Measurements from ENCODE around the gene ZBTB44. TPM values are rescaled to one million over a fixed set of nuclear protein-coding genes. Genes with fewer than 3 reads are reported as not detected.

ZBTB44 gene
- total RNA-seq, 1 donor from 2014 or later, result 70.7 TPM

DNA sequence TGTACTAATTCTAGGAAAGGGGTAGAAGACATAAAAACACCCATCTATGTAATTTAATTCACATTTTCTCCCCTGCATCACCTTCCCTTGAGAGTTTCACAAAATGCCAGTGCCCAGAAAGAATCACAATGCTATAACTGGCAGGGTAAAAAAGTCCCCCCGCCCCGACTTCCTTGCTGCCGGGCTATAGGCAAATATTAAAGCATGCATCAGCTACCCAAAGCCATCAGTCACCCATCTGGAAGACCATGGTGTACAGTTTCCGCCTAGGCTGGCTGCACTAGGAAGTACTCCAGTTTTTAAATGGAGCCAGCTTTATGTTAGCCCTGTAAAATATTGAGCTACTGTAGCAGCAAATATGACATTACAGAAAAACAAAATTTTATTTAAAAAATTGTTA, 87.3 kb downstream of the ZBTB44 start:
- Histone ChIP-seq H3K27ac (no peak overlapping the region), H3K4me3 (no peak overlapping the region), H3K36me3 (no peaks in the 10 kb centered on the region), H3K4me1 (no peaks in the 10 kb centered on the region), H3K9me3 (no peaks in the 10 kb centered on the region), H3K27me3 (no peaks in the 10 kb centered on the region)
- TF ChIP-seq POLR2A (IDR thresholded peaks at IDR 0.05) (no peak), POLR2AphosphoS5 (IDR thresholded peaks at IDR 0.05; ENCODE audit: insufficient read depth in 1 of 2, low read depth in 1 of 2) (no peak)
- TF ChIP-seq, protein P1, sequence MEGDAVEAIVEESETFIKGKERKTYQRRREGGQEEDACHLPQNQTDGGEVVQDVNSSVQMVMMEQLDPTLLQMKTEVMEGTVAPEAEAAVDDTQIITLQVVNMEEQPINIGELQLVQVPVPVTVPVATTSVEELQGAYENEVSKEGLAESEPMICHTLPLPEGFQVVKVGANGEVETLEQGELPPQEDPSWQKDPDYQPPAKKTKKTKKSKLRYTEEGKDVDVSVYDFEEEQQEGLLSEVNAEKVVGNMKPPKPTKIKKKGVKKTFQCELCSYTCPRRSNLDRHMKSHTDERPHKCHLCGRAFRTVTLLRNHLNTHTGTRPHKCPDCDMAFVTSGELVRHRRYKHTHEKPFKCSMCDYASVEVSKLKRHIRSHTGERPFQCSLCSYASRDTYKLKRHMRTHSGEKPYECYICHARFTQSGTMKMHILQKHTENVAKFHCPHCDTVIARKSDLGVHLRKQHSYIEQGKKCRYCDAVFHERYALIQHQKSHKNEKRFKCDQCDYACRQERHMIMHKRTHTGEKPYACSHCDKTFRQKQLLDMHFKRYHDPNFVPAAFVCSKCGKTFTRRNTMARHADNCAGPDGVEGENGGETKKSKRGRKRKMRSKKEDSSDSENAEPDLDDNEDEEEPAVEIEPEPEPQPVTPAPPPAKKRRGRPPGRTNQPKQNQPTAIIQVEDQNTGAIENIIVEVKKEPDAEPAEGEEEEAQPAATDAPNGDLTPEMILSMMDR (IDR thresholded peaks at IDR 0.05), result no peak
- DNase-seq (ENCODE audit: extremely low spot score in 2 of 2), result no peak
- intact Hi-C loops (cut with DNase I), result no loop called here

DNA sequence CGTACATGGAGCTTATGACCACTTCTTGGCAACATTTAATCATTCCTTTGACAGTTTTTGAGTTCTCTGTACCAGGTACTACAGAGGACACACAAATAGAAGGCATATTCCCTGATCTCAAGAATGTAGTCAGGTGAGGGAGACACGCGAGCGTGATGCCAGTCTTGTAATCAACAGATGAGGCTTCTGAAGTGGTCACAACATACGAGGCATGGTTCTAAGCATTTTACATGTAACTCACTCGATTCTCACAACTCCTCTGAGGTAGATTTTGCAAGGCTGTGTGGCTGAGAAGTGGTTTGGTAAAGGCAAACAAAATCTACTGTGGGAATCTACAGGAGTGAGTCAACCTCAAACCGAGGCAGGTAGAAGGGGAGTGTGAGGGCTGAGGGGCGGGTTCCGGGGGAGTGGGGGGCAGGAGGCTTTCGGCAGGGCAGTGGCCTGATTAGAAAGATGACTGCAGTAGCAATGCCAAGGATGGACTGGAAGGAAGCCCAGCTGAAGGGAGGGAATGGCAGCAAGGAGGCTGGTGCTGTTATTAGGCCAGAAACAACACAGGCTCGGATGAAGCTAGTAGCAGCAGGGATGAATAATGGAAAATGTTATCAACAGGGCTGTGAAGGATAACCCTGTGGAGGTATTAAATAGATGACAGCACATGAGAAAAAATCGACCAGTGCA, 91.3 kb downstream of the ZBTB44 start:
- no peak overlapping the region for H3K27ac ChIP-seq
- intact Hi-C loops (cut with DNase I), result no loop called here
- TF ChIP-seq POLR2AphosphoS5 (IDR thresholded peaks at IDR 0.05; ENCODE audit: insufficient read depth in 1 of 2, low read depth in 1 of 2) (no peak), POLR2A (IDR thresholded peaks at IDR 0.05) (no peak)
- TF ChIP-seq, protein P1 (IDR thresholded peaks at IDR 0.05), result no peak

DNA sequence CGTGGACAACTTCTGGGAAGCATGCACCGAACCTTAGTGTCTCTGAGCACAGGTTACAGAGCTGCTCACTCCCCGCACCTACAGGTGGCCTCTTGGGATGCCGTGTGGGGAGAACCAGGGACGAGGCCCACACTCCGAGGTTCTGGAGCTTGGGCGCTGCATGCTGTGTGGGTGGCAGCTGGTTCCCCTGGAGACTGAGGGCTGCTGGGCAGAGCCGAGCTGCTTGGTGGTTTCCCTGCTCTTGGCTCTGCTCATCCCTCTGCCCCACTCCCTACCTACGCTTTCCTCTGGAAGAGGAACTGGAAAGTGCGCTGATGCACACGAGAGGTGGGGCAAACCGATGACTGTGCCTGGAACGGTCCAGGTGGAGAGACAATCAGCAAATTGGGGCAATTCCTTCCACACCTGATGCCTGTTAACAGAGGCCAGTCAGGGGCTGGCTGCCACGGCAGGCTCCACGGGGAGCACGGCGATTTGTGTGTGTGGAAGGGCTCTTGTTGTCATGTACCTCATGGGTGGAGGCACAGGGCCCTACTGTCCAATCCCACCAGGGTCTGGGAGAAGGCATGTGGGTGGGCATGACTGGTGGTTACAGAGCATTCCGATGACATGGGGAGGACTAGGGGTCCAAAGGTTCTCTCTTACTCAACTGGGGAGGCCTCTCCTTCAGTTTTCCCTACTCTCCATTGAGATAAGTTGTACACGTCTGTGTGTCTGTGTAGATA, 94.2 kb downstream of the ZBTB44 start:
- Histone ChIP-seq H3K36me3 (no peaks in the 10 kb centered on the region), H3K9me3 (no peaks in the 10 kb centered on the region), H3K27me3 (no peaks in the 10 kb centered on the region), H3K4me3 (no peak overlapping the region), H3K4me1 (no peaks in the 10 kb centered on the region), H3K27ac (no peak overlapping the region)
- no peak for DNase-seq (ENCODE audit: extremely low spot score in 2 of 2)
- intact Hi-C loops (cut with DNase I), result no loop called here
- no peak for TF ChIP-seq POLR2AphosphoS5 (IDR thresholded peaks at IDR 0.05; ENCODE audit: insufficient read depth in 1 of 2, low read depth in 1 of 2)
- TF ChIP-seq POLR2A (IDR thresholded peaks at IDR 0.05), result no peak
- TF ChIP-seq, protein P1 (IDR thresholded peaks at IDR 0.05), result no peak

More for the DNA sequence above, 91.3 kb downstream of the ZBTB44 start:
- Histone ChIP-seq H3K4me3 (no peak overlapping the region), H3K4me1 (no peaks in the 10 kb centered on the region), H3K9me3 (no peaks in the 10 kb centered on the region), H3K27me3 (no peaks in the 10 kb centered on the region), H3K36me3 (no peaks in the 10 kb centered on the region)
- DNase-seq (ENCODE audit: extremely low spot score in 2 of 2), result no peak

DNA sequence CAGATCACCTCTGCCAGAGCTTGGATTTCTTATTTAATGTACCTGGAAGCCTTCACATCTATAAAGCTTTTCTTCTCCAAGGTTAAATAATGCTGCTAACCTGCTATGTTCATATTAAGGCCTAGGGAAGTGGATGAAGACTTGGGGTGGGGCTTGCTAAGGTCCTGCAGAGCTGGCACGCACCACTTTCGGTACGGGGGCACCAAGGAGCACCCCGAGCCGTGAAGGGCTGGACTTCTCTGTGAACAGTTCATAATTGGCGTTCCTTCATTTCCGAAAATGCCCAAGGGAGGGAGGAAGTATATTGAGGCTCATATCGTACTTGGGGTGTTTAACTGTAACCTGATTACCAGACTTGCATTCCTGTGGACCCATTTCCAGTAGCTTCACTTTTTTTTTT, 95.6 kb downstream of the ZBTB44 start:
- no peak for DNase-seq (ENCODE audit: extremely low spot score in 2 of 2)
- TF ChIP-seq POLR2A (IDR thresholded peaks at IDR 0.05) (no peak), POLR2AphosphoS5 (IDR thresholded peaks at IDR 0.05; ENCODE audit: insufficient read depth in 1 of 2, low read depth in 1 of 2) (no peak)
- TF ChIP-seq, protein P1 (IDR thresholded peaks at IDR 0.05), result no peak
- no peak overlapping the region for H3K4me3 ChIP-seq
- no peaks in the 10 kb centered on the region for H3K36me3 ChIP-seq
- no peaks in the 10 kb centered on the region for H3K9me3 ChIP-seq
- intact Hi-C loops (cut with DNase I), result loop anchor here (10.0 kb wide), 1 partner anchor 206 kb away; the partner anchor contains the start of gene ADAMTS8
- no peaks in the 10 kb centered on the region for H3K4me1 ChIP-seq
- H3K27me3 ChIP-seq, result no peaks in the 10 kb centered on the region
- no peak overlapping the region for H3K27ac ChIP-seq
